ENCODE data around the gene FAM174B. TPM values are rescaled to one million over a fixed set of nuclear protein-coding genes. Genes with fewer than 3 reads are reported as not detected.

The FAM174B gene
- total RNA-seq, 1 experiment from 2014 or later, result 24.7 TPM

DNA sequence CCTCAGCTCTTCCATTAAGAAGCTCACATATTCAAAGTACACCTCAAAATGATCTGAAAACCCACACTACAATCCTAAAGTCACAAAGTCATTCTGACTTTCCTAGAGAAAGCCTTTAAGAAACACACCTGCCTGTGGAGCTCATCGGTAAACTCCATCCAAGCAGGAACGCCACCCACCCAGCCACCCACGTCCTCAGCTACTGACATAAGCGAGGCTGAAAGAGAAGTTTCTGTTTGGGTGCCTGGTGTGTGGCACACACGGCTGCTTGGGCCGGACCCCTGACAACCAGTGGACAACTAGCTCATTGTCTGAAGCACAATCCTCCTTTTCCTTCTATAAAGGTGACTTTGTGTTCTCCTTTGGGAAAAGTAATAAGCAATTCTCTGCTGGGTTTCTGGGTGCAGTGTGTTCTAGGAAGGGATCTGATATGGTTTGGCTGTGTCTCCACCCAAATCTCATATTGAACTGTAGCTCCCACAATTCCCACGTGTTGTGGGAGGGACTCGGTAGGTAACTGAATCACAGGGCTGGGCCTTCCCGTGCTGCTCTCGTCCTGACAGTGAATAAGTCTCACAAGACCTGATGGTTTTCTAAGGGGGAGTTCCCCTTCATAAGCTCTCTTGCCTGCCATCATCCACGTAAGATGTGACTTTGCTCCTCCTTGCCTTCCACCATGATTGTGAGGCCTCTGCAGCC lies 26.1 kb downstream of the FAM174B start:
- peak; percentile 60 for DNase-seq (ENCODE audit: low read depth)
- in situ Hi-C loops (cut with HindIII; ENCODE audit: low pct_unique_long_range_greater_than_20kb, low sequenced_read_pairs), result no loop called here

DNA sequence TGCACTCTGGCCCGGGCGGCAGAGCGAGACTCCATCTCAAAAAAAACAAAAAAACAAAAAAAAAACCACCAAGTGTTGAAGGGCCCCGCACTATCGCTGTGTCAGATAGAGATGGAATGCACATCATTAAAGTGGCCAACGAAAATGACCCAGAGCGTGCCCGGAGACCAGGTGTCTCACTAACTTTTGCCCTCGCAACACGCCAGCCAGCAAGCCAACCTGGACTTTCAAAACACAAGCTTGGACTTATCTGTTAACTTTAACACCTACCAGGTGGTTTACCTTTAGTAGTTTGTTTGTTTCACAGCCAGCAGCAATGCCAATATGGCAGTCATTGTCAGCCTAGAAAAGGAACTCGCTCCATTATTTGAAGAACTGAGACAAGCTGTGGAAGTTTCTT lies 28.6 kb downstream of the FAM174B start:
- DNase-seq (ENCODE audit: low read depth), result no peak
- in situ Hi-C loops (cut with HindIII; ENCODE audit: low pct_unique_long_range_greater_than_20kb, low sequenced_read_pairs), result no loop called here

DNA sequence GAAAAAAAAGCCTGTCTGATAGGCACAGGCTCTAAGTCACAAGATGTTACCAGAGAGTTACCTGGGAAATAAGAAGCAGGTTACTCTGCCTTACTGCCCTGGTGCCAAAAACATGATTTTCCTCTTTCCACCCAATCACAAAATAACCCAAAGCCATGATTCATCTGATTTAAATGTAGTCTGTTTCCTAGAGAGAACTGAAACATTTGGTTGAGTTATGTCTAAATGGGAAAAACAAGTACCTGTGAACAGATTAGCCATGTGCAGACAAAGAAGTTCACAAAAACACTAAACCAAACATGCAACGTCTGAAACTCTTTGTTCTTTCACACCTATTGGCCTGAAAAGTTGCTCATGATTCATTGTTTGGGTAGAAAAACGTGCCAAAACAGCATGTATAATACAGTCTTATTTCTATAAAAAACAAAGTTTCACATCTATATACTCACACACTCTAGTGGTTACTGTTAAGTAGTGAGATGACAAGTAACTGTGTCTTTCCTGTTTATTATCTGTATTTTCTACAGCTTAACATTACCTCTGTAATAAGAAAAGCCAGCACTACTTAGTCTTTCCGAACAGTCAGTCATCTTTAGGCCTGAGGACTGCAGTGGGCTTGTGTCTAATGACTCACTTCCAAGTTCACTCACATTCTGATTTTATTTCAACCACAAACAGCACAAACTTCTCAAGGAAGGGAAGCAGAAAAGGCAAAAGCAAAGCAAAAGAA lies 30.2 kb downstream of the FAM174B start:
- DNase-seq (ENCODE audit: low read depth), result no peak
- in situ Hi-C loops (cut with HindIII; ENCODE audit: low pct_unique_long_range_greater_than_20kb, low sequenced_read_pairs), result no loop called here

DNA sequence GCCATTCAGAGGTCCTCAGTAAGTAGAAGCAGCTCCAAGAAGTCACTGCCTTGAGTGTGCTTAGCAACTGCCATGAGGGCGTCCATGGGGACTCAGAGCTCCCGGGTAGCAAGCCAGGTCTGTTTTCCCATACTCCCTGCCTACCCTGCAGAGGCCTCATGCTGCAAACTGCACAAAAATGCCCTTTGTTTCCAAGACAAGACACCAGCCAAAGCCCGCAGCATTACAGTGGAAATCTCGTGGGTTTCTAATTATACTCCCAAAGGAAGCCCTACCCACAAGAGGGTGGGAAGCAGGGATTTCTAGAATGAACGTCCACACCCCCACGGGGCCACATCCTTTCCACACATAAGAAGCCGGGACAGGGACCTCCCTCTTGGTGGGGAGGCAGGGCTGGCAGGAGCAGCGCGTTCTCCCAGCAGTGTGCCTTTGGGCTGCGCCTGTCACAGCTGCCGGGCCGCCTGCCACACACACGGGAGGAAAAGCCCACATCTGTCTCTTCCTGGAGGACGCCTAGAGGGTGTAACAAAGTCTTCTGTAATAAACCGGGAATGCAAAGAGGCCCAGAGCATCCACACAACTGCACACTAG lies 31.1 kb downstream of the FAM174B start:
- DNase-seq (ENCODE audit: low read depth), result no peak

DNA sequence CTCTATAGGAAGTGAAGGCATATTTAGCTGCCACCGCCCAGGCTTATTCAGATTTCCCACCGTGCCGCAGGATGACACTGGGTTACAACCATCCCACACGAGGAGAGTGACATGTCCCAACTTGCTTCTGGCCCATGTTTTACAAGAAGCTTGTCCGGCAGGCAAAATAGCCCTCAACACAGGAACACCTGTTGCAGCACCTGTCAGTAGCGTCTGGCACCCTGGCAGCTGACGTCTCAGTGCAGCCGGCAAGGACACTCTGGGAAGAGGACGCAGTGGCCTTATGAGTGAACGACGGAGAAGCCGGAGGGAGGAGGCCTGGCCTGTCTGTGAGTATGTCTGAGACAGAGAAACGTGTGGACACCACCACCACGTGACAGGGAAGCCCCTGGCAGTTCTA lies 32.1 kb downstream of the FAM174B start:
- no peak for DNase-seq (ENCODE audit: low read depth)
- in situ Hi-C loops (cut with HindIII; ENCODE audit: low pct_unique_long_range_greater_than_20kb, low sequenced_read_pairs), result no loop called here

More for the DNA sequence above, 31.1 kb downstream of the FAM174B start:
- in situ Hi-C loops (cut with HindIII; ENCODE audit: low pct_unique_long_range_greater_than_20kb, low sequenced_read_pairs), result no loop called here

GRCh38 chr15:92621972-92622533 lies 33.5 kb downstream of the FAM174B start:
- in situ Hi-C loops (cut with HindIII; ENCODE audit: low pct_unique_long_range_greater_than_20kb, low sequenced_read_pairs), result no loop called here
- no peak for DNase-seq (ENCODE audit: low read depth)

- no peak for DNase-seq (ENCODE audit: low read depth)
- in situ Hi-C loops (cut with HindIII; ENCODE audit: low pct_unique_long_range_greater_than_20kb, low sequenced_read_pairs), result no loop called here
Observed at GRCh38 chr15:92620991-92621390, 34.6 kb downstream of the FAM174B start.

- in situ Hi-C loops (cut with HindIII; ENCODE audit: low pct_unique_long_range_greater_than_20kb, low sequenced_read_pairs), result no loop called here
- DNase-seq (ENCODE audit: low read depth), result no peak
Observed at GRCh38 chr15:92619145-92620101, 36.2 kb downstream of the FAM174B start.

DNA sequence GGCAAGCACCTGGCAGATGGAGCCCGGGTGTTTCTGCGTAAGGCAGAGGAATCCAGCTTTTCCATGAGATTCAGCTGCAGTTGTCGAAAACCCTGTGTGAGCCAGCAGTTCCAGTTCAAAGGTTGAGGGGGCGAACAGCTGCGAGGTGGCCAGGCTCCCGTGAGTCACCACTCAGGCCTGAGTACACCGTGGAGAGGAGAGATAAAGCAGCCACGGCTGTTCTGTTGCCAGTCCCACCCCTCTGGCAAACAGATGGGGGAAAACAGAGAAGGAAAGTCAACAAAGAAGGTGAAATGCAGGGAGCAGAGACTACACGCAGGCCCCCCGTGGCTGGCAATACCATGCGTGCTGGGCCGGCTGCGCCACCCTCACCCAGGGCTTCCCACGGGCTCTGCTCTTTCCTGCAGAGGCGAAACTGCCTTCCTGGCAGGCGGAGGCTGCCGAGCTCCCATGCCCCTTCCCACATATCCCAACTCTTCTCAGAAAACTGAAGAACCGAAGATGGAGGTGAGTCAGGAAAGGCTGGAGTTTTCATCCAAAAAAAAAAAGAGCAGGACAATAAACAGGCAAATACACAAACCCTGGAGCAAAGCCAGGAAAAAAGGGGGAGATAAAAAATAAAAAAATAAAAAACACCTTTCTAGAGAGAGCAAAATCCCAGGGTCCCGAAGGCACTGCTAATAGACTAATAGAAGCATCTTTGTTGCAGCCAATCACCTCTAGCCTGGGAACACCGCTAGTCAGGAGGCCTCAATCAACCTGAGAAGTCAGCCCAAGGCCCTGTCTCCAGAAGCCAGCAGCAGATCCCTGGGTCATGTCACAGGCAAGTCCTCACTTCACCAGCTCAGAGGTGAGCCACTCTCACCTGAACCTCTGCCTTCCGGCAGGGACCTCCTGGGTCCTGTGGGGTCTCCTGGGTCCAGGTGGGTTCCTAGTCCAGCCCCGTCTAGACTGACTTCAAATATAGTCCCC lies 37.7 kb downstream of the FAM174B start:
- in situ Hi-C loops (cut with HindIII; ENCODE audit: low pct_unique_long_range_greater_than_20kb, low sequenced_read_pairs), result no loop called here
- DNase-seq (ENCODE audit: low read depth), result peak; percentile 61

- DNase-seq (ENCODE audit: low read depth), result no peak
- in situ Hi-C loops (cut with HindIII; ENCODE audit: low pct_unique_long_range_greater_than_20kb, low sequenced_read_pairs), result no loop called here
Observed at GRCh38 chr15:92616621-92617548, 38.7 kb downstream of the FAM174B start.

DNA sequence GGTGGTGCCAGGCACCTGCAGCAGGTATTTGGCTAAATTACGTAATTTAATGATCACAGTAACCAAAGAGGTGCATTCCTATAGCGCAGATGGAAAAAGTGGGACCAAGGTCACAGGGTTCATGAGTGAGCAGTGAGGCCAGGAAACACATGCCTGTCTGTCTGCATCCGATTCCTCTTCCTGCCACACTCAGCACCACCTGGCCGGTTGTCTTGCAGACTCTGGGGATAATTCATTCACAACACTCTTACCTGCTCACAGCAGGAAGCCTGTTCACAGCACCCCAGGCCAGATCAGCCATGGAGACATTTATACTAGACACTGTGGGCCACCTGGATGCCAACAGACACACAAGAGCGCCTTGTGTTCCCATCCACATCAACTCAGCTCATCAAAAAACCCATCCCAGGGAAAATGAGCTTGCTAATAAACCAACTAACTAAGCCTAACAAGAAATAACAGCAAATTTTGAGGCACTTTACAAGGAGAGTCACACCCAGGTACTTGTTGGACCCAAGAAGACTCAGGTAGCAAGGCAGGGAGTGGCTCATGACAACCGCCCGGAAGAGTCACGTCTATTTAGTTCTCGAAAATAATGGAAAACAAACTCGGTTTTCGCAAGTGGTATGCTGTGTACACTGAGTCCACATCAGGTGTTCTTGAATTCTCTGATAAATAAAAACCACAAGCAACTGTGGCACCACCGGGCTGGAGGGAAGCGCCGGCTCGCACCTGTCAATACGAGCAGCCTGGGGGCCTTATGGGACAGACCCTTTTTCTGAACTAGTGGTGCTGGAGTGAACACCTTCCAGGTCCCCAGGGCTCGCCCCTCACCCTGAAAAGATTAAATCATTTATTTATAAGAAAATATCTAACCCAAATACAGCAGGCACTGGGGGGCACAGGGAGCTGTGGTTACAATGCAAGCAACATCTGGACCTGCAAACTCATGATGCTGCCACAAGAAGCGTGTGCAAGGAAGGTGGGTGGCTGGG lies 40.5 kb downstream of the FAM174B start:
- in situ Hi-C loops (cut with HindIII; ENCODE audit: low pct_unique_long_range_greater_than_20kb, low sequenced_read_pairs), result no loop called here
- DNase-seq (ENCODE audit: low read depth), result no peak

DNA sequence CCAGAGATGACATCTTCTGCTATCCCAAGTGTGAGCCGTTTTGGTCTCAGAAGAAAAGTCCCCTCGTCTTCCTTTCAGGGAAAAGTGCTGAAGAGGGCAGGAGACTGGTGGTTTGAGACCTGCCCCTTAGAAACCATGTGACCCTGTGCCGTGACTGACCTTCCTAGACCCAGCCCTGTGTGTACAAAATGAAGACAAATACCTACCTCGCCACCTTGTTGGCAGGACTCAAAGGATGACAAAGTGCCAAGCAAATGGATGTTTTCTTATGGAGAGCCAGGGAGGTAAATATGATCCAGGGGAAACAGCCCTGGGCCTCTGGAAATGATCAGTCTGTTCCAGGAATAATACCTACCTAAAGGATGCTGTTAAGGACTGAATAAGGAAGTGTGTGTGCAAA lies 41.3 kb downstream of the FAM174B start:
- no peak for DNase-seq (ENCODE audit: low read depth)
- in situ Hi-C loops (cut with HindIII; ENCODE audit: low pct_unique_long_range_greater_than_20kb, low sequenced_read_pairs), result no loop called here

DNA sequence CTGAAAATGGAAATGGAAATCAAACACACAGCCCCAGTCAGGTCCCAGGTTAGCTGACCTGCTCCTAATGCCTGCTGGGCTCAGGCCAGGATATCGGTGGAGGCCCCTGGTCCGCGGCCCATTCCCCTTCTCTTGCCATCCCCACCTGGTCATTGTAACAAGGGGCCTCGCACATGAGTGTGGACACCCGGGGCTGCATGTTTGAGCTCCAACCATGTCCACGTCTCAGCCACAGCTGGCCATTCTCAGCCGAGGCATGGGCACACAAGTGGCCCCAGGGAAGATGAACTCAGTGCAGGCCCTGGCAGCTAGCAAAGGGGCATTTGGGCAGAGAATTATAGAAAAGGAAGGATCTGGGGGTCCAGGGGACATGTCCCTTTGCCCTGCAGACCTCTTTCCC lies 41.7 kb downstream of the FAM174B start:
- no peak for DNase-seq (ENCODE audit: low read depth)
- in situ Hi-C loops (cut with HindIII; ENCODE audit: low pct_unique_long_range_greater_than_20kb, low sequenced_read_pairs), result no loop called here

GRCh38 chr15:92612891-92613290 lies 42.7 kb downstream of the FAM174B start:
- no peak for DNase-seq (ENCODE audit: low read depth)
- in situ Hi-C loops (cut with HindIII; ENCODE audit: low pct_unique_long_range_greater_than_20kb, low sequenced_read_pairs), result no loop called here

Data from Caki2 (cell line).